Natural killer cell (primary cell): ENCODE data around the gene GSTM2. TPM values are rescaled to one million over a fixed set of nuclear protein-coding genes. Genes with fewer than 3 reads are reported as not detected.

Source experiments
- ATAC-seq, 3 donors: fragments of 150-1000 bp in 2 of 3; fragments of 200-7000 bp in 1 of 3; cut with Tn5 transposase; 1 replicate in 1 of 3; 2 replicates in 2 of 3; pipeline ENCODE4 v1.10.0; 2021; ENCODE audit warnings: mild to moderate bottlenecking in 2 of 3, moderate library complexity in 2 of 3
- DNase-seq, 2 donors: peaks; one replicate each; pipeline versions ENCODE4 v3.0.0 to v3.0.0-alpha.2; 2013 to 2021; ENCODE audit warnings: mixed read lengths in 1 of 2
- H3K27ac ChIP-seq: one replicate; pipeline ENCODE4 v1.5.1; 2013; ENCODE audit warnings: mild to moderate bottlenecking, low read length
- H3K27me3 ChIP-seq: one replicate; pipeline ENCODE4 v1.6.1; 2013; ENCODE audit warnings: low read length; ENCODE audit not compliant: control insufficient read depth, insufficient read depth
- H3K36me3 ChIP-seq: one replicate; pipeline ENCODE4 v1.6.1; 2013; ENCODE audit warnings: low read length; ENCODE audit not compliant: control insufficient read depth, insufficient read depth
- H3K4me1 ChIP-seq: one replicate; pipeline ENCODE4 v1.6.1; 2013; ENCODE audit warnings: low read length; ENCODE audit not compliant: control insufficient read depth, insufficient read depth
- H3K4me3 ChIP-seq: one replicate; pipeline ENCODE4 v1.5.1; 2013; ENCODE audit warnings: low read length
- H3K9me3 ChIP-seq: one replicate; pipeline ENCODE4 v1.6.1; 2013; ENCODE audit warnings: low read length; ENCODE audit not compliant: control insufficient read depth, insufficient read depth
- H3K27ac Mint-ChIP-seq, 2 donors: one replicate each; pipeline ENCODE4 v1.8.0; 2022; ENCODE audit warnings: mild to moderate bottlenecking in 2 of 2, mixed read lengths in 2 of 2, moderate library complexity in 1 of 2
- H3K27me3 Mint-ChIP-seq, 2 donors: one replicate each; pipeline ENCODE4 v1.8.0; 2022; ENCODE audit warnings: low read depth in 2 of 2, mixed read lengths in 2 of 2
- H3K36me3 Mint-ChIP-seq: one replicate; pipeline ENCODE4 v1.8.0; 2022; ENCODE audit warnings: mixed read lengths
- H3K4me1 Mint-ChIP-seq, 2 donors: one replicate each; pipeline ENCODE4 v1.8.0; 2022; ENCODE audit warnings: mixed read lengths in 2 of 2
- H3K4me3 Mint-ChIP-seq: one replicate; pipeline ENCODE4 v1.8.0; 2022; ENCODE audit warnings: mild to moderate bottlenecking, moderate library complexity, mixed read lengths
- H3K9me3 Mint-ChIP-seq, 2 donors: one replicate each; pipeline ENCODE4 v1.8.0; 2022; ENCODE audit warnings: mixed read lengths in 2 of 2
- CTCF ChIP-seq: fragments of 200-600 bp; IDR thresholded peaks from one replicate; pipeline ENCODE4 v1.8.0; 2022; ENCODE audit warnings: antibody characterized with exemption
- WGBS: methylation state at CpG from one replicate; pipeline ENCODE4 v1.1.7; 2013; ENCODE audit warnings: missing lambda C conversion rate; ENCODE audit not compliant: insufficient coverage; 5-methylcytosine and 5-hydroxymethylcytosine counted together
- intact Hi-C: fragments of 100-400 bp; cut with micrococcal nuclease; formaldehyde crosslinking; loops from one replicate; pipeline ENCODE4 v1.14.2; 2022
- total RNA-seq, 4 donors: library from RNA; stranded (reverse); fragments of 120-200 nt in 1 of 4; gene quantifications; one replicate each; pipeline versions ENCODE4 v1.2.3 to v1.2.4, GENCODE V29; 2013 to 2022

The GSTM2 gene
- total RNA-seq, 3 donors from 2014 or later (not counting 1 experiment from before 2014, with no cell fraction given) = 142 to 315 (median 205) TPM

- intact Hi-C loops = no loop called here
- H3K4me3 ChIP-seq = no peak overlapping the region
- no peaks in the 10 kb centered on the region for H3K36me3 ChIP-seq
- H3K4me1 Mint-ChIP-seq = no peaks in the 10 kb centered on the region
- H3K27me3 Mint-ChIP-seq = peaks cover 3 to 5% of the 10 kb centered on the region in 2 donors
- DNase-seq (no peak), ATAC-seq (no peak)
- no peak overlapping the region for H3K27ac Mint-ChIP-seq
- no peaks in the 10 kb centered on the region for H3K36me3 Mint-ChIP-seq
- no peak for TF ChIP-seq CTCF
- H3K9me3 Mint-ChIP-seq = no peaks in the 10 kb centered on the region
- no peaks in the 10 kb centered on the region for H3K27me3 ChIP-seq
- no peaks in the 10 kb centered on the region for H3K9me3 ChIP-seq
- WGBS = 100% methylated on average over 1 of the region's 1 CpG
- no peak overlapping the region for H3K27ac ChIP-seq
- H3K4me1 ChIP-seq = no peaks in the 10 kb centered on the region
- no peak overlapping the region for H3K4me3 Mint-ChIP-seq
Observed at GRCh38 chr1:109721971-109722370, 54.1 kb downstream of the GSTM2 start.

- Histone ChIP-seq H3K4me3 (no peak overlapping the region), H3K27ac (no peak overlapping the region), H3K36me3 (no peaks in the 10 kb centered on the region), H3K27me3 (no peaks in the 10 kb centered on the region), H3K4me1 (no peaks in the 10 kb centered on the region), H3K9me3 (no peaks in the 10 kb centered on the region)
- no peak overlapping the region for H3K27ac Mint-ChIP-seq
- H3K27me3 Mint-ChIP-seq = peaks cover 6 to 9% of the 10 kb centered on the region in 2 donors
- intact Hi-C loops = no loop called here
- H3K4me3 Mint-ChIP-seq = no peak overlapping the region
- no peaks in the 10 kb centered on the region for H3K36me3 Mint-ChIP-seq
- no peak for DNase-seq
- no peaks in the 10 kb centered on the region for H3K9me3 Mint-ChIP-seq
- ATAC-seq = no peak
- WGBS = 96% methylated on average over 5 of the region's 7 CpGs
- TF ChIP-seq CTCF = no peak
- no peaks in the 10 kb centered on the region for H3K4me1 Mint-ChIP-seq
Observed at GRCh38 chr1:109722908-109723691, 55.2 kb downstream of the GSTM2 start.

Other genes with a start within 250 kb of the GSTM2 start
- gene PSMA5, start 241.6 kb upstream of the GSTM2 start, total RNA-seq = 10 to 100 TPM; 54.7 to 76.0 (median 59.6) TPM
- gene SYPL2, start 201.5 kb upstream of the GSTM2 start, total RNA-seq = not detected
- 10 to 100 TPM; 16.4 to 18.5 (median 18.3) TPM for gene ATXN7L2, start 184.2 kb upstream of the GSTM2 start, total RNA-seq
- gene CYB561D1, start 174.0 kb upstream of the GSTM2 start, total RNA-seq = 10 to 100 TPM; 21.1 to 36.0 (median 34.7) TPM
- 10 to 100 TPM in 1 of 3 donors, 1 to 10 TPM in 2; 5.0 to 10.7 (median 7.8) TPM for gene AMIGO1, start 158.3 kb upstream of the GSTM2 start, total RNA-seq
- gene GPR61, start 128.2 kb upstream of the GSTM2 start, total RNA-seq = under 1 TPM in 2 of 3 donors, not detected in 1; 0.75 to 0.91 TPM
- 1 to 10 TPM; 6.1 to 7.6 (median 6.9) TPM for gene GNAI3, start 119.4 kb upstream of the GSTM2 start, total RNA-seq
- not detected for gene GNAT2, start 48.4 kb upstream of the GSTM2 start, total RNA-seq
- 100 to 1,000 TPM; 200 to 271 (median 243) TPM for gene AMPD2, start 48.2 kb upstream of the GSTM2 start, total RNA-seq
- gene GSTM4, start 12.0 kb upstream of the GSTM2 start, total RNA-seq = 10 to 100 TPM; 20.5 to 48.8 (median 47.1) TPM
- gene GSTM1, start 19.8 kb downstream of the GSTM2 start, total RNA-seq = 10 to 100 TPM in 2 of 3 donors, not detected in 1; 31.9 to 34.7 TPM
- gene GSTM5, start 44.2 kb downstream of the GSTM2 start, total RNA-seq = under 1 TPM in 2 of 3 donors, not detected in 1; 0.07 to 0.35 TPM
- gene GSTM3, start 73.0 kb downstream of the GSTM2 start, total RNA-seq = 1 to 10 TPM; 1.7 to 3.0 (median 3.0) TPM
- gene EPS8L3, start 95.9 kb downstream of the GSTM2 start, total RNA-seq = under 1 TPM in 1 of 3 donors, not detected in 2; 0.47 TPM
- gene CSF1, start 242.8 kb downstream of the GSTM2 start, total RNA-seq = 10 to 100 TPM in 1 of 3 donors, 1 to 10 TPM in 2; 2.1 to 57.9 (median 3.7) TPM